BJ (cell line): ENCODE results near the gene ADGB. TPM values are rescaled to one million over a fixed set of nuclear protein-coding genes. Genes with fewer than 3 reads are reported as not detected.
A peak's percentile ranks its signal among the peaks of the same experiment; 100 is the strongest.

Source experiments
- CTCF ChIA-PET: fragments of 350-600 bp; formaldehyde crosslinking; extraction: SDS; loops from one replicate; lab custom pipeline; 2021; ENCODE audit warnings: antibody characterized with exemption, inconsistent platforms; lab: Yijun Ruan, JAX
- POLR2A ChIA-PET: fragments of 300-600 bp; sonication (Branson Sonifier 250); formaldehyde crosslinking; extraction: SDS; loops from one replicate; lab custom pipeline; 2021; ENCODE audit warnings: antibody characterized with exemption; lab: Charles Lee
- DNase-seq: peaks from one replicate; pipeline ENCODE4 v3.0.0-alpha.2; 2011; ENCODE audit warnings: low read depth
- H3K27me3 ChIP-seq: 2 replicates; pipeline ENCODE4 v1.6.0; 2011; ENCODE audit warnings: low read length; ENCODE audit not compliant: control insufficient read depth, insufficient read depth
- H3K36me3 ChIP-seq: 2 replicates; pipeline ENCODE4 v1.5.1; 2011; ENCODE audit warnings: low read length; ENCODE audit not compliant: control insufficient read depth, insufficient read depth
- H3K4me3 ChIP-seq: 2 replicates; pipeline ENCODE4 v1.5.1; 2011; ENCODE audit warnings: low read depth, mild to moderate bottlenecking, control low read depth, low read length
- CTCF ChIP-seq: IDR thresholded peaks from 2 replicates; pipeline ENCODE4 v1.5.1; 2011; ENCODE audit warnings: low read depth, mild to moderate bottlenecking, control low read depth, inconsistent platforms, low read length, moderate library complexity; ENCODE audit not compliant: insufficient read depth
- polyA plus RNA-seq: library from polyadenylated mRNA; depleted of rRNA; stranded (reverse); fragments of >200 nt; gene quantifications from 2 replicates; pipeline ENCODE4 v1.2.3, GENCODE V29; 2011

The ADGB gene
- polyA plus RNA-seq, 1 experiment = not detected

- no peak for TF ChIP-seq CTCF
- CTCF ChIA-PET = interaction anchor here (0.6 to 1.3 kb wide), 3 partner anchors 10 to 77 kb away, joined by 3 to 4 read pairs (median 3); no protein-coding TSS in a partner anchor
- H3K36me3 ChIP-seq = no peaks in the 10 kb centered on the region
- DNase-seq = peak; percentile 3
- POLR2A ChIA-PET = no interaction called here
- no peak overlapping the region for H3K4me3 ChIP-seq
- H3K27me3 ChIP-seq = no peaks in the 10 kb centered on the region
These were observed 52.2 kb downstream of the ADGB start for GRCh38 chr6:146650799-146651481.

GRCh38 chr6:146651482-146651863 is 52.7 kb downstream of the ADGB start:
- no peak for TF ChIP-seq CTCF
- Histone ChIP-seq H3K27me3 (no peaks in the 10 kb centered on the region), H3K4me3 (no peak overlapping the region), H3K36me3 (no peaks in the 10 kb centered on the region)
- CTCF ChIA-PET = interaction anchor here (0.7 to 1.3 kb wide), 2 partner anchors 13 to 77 kb away, joined by 3 to 4 read pairs; no protein-coding TSS in a partner anchor
- DNase-seq = no peak
- POLR2A ChIA-PET = no interaction called here

- no peaks in the 10 kb centered on the region for H3K36me3 ChIP-seq
- no peak for TF ChIP-seq CTCF
- CTCF ChIA-PET = no interaction called here
- POLR2A ChIA-PET = no interaction called here
- no peak for DNase-seq
- H3K27me3 ChIP-seq = no peaks in the 10 kb centered on the region
- no peak overlapping the region for H3K4me3 ChIP-seq
These were observed 58.7 kb downstream of the ADGB start for GRCh38 chr6:146657432-146657831.

GRCh38 chr6:146664871-146665360 is 66.1 kb downstream of the ADGB start:
- no peak for TF ChIP-seq CTCF
- Histone ChIP-seq H3K36me3 (no peaks in the 10 kb centered on the region), H3K27me3 (no peaks in the 10 kb centered on the region), H3K4me3 (no peak overlapping the region)
- DNase-seq = no peak
- POLR2A ChIA-PET = no interaction called here
- CTCF ChIA-PET = interaction anchor here (0.5 kb wide), 1 partner anchor 14 kb away, joined by 4 read pairs; no protein-coding TSS in a partner anchor

- Histone ChIP-seq H3K27me3 (no peaks in the 10 kb centered on the region), H3K36me3 (no peaks in the 10 kb centered on the region), H3K4me3 (no peak overlapping the region)
- no peak for TF ChIP-seq CTCF
- CTCF ChIA-PET = interaction anchor here (1.3 kb wide), 1 partner anchor 10 kb away, joined by 4 read pairs; no protein-coding TSS in a partner anchor
- no peak for DNase-seq
- POLR2A ChIA-PET = no interaction called here
These were observed 68.1 kb downstream of the ADGB start for GRCh38 chr6:146666909-146667308.
